Glutamatergic neuron (in vitro differentiated cells): Measurements from ENCODE around the gene CKB. TPM values are rescaled to one million over a fixed set of nuclear protein-coding genes. Genes with fewer than 3 reads are reported as not detected.
A peak's percentile ranks its signal among the peaks of the same experiment; 100 is the strongest.

Source experiments
- DNase-seq: peaks from one replicate; pipeline ENCODE4 v3.0.0; 2022
- H3K27ac Mint-ChIP-seq: one replicate; pipeline ENCODE4 v1.8.0; 2020; ENCODE audit warnings: mild to moderate bottlenecking, mixed read lengths, inconsistent platforms; ENCODE audit not compliant: unreplicated experiment
- H3K27me3 Mint-ChIP-seq: one replicate; pipeline ENCODE4 v1.8.0; 2020; ENCODE audit warnings: mild to moderate bottlenecking, moderate library complexity, mixed read lengths, inconsistent platforms; ENCODE audit not compliant: unreplicated experiment
- H3K36me3 Mint-ChIP-seq: one replicate; pipeline ENCODE4 v1.8.0; 2020; ENCODE audit warnings: mild to moderate bottlenecking, mixed read lengths, inconsistent platforms; ENCODE audit not compliant: unreplicated experiment
- H3K4me1 Mint-ChIP-seq: one replicate; pipeline ENCODE4 v1.8.0; 2020; ENCODE audit warnings: mild to moderate bottlenecking, low read depth, mixed read lengths, inconsistent platforms; ENCODE audit not compliant: unreplicated experiment
- H3K4me3 Mint-ChIP-seq: one replicate; pipeline ENCODE4 v1.8.0; 2020; ENCODE audit warnings: mild to moderate bottlenecking, mixed read lengths, inconsistent platforms; ENCODE audit not compliant: unreplicated experiment
- H3K9me3 Mint-ChIP-seq: one replicate; pipeline ENCODE4 v1.8.0; 2020; ENCODE audit warnings: mild to moderate bottlenecking, moderate library complexity, mixed read lengths, inconsistent platforms; ENCODE audit not compliant: unreplicated experiment
- total RNA-seq: library from RNA; stranded (reverse); fragmentation: NEBNext Ultra II Directional; extraction: Animal tissue kit (Norgen Biotek cat#: 25700); gene quantifications from one replicate; pipeline ENCODE4 v1.2.1, GENCODE V29; 2021; ENCODE audit not compliant: unreplicated experiment
- TF ChIP-seq, protein P1 (sequence below): fragments of 200-600 bp; sonication (generic); IDR thresholded peaks from one replicate; pipeline ENCODE4 v1.5.0; 2021; ENCODE audit not compliant: partially characterized antibody, unreplicated experiment

Gene CKB
- total RNA-seq, 1 donor from 2014 or later: 2,561 TPM

DNA sequence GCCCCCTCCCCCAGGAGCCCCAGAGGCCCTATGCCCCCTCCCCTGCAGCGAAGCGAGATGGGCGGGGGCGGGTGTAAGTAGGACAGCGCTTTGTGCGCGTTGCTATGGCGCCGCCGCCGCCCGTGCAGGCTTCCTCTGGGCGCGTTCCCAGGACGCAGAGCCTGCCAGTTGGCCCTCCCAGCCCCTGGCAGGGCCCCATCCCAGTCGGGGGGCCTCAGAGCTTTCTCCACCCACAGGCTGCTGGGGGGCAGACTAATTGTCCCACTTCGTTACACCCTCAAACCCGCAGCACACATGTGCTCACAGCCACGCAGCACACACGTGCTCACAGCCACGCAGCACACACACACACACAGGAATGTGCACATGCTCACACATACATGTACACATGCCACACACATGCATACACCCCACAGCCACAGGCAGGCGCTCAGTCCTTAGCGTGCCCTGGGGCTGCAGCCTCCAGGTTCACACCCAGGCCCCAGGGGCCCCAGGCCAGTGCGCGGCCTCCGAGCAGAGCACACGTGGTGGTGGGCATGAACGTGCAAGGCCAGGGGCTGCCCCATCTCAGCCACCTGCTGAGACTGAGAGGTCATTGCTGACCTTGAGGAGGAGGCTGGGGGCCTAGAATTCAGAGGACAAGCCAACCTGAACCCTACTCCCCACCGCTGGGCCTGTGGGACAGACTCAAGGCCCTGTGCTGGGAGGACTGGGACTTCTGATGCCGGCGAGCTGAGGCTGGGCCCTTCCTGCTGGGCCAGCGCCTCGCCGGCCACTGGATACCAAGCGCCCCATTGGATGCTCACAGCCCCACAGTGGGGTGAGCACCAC is 22.0 kb upstream of the CKB start:
- Mint-ChIP-seq H3K4me1 (peaks cover 14% of the 10 kb centered on the region), H3K9me3 (peaks cover 3% of the 10 kb centered on the region), H3K27ac (peak overlapping the region; percentile 84), H3K36me3 (no peaks in the 10 kb centered on the region), H3K4me3 (peak overlapping the region; percentile 38), H3K27me3 (peaks cover 16% of the 10 kb centered on the region)
- TF ChIP-seq, protein P1, sequence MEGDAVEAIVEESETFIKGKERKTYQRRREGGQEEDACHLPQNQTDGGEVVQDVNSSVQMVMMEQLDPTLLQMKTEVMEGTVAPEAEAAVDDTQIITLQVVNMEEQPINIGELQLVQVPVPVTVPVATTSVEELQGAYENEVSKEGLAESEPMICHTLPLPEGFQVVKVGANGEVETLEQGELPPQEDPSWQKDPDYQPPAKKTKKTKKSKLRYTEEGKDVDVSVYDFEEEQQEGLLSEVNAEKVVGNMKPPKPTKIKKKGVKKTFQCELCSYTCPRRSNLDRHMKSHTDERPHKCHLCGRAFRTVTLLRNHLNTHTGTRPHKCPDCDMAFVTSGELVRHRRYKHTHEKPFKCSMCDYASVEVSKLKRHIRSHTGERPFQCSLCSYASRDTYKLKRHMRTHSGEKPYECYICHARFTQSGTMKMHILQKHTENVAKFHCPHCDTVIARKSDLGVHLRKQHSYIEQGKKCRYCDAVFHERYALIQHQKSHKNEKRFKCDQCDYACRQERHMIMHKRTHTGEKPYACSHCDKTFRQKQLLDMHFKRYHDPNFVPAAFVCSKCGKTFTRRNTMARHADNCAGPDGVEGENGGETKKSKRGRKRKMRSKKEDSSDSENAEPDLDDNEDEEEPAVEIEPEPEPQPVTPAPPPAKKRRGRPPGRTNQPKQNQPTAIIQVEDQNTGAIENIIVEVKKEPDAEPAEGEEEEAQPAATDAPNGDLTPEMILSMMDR: no peak
- DNase-seq: no peak

DNA sequence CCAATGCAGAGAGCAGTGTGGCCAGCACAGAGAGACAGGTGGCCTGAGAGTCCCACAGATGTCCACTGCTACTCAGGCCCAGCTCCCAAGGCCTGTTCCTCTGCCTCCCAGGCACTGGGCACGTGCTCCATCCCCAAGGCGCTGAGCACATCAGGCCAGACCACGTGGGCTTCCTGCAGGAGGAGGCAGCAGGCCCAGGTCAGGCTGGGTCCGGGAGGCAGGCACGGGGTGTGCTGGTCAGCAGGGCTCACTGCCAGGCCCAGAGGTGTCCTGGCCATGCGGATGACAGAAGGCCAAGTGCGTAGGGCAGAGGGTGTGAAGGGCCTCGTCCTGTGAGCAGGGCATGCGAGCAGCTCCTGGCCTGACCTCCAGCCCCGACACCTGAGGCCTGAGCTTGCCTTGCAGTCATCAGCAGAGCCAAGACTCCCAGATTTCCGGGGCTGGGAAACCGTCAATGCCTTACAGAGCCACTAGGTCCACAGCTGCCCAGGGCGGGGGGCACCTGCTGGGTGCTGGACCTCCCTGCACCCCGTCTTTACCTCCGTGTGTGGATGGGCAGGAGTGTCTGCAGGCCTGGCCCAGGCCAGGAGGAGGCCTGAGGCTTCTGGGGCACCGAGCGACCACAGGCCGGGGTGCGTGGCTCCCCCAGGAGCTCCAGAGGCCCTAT is 21.2 kb upstream of the CKB start:
- Mint-ChIP-seq H3K4me1 (peaks cover 14% of the 10 kb centered on the region), H3K9me3 (peaks cover 3% of the 10 kb centered on the region), H3K36me3 (no peaks in the 10 kb centered on the region), H3K27me3 (peaks cover 16% of the 10 kb centered on the region), H3K27ac (peak overlapping the region; percentile 88), H3K4me3 (no peak overlapping the region)
- DNase-seq: peak; percentile 69
- TF ChIP-seq, protein P1: no peak

DNA sequence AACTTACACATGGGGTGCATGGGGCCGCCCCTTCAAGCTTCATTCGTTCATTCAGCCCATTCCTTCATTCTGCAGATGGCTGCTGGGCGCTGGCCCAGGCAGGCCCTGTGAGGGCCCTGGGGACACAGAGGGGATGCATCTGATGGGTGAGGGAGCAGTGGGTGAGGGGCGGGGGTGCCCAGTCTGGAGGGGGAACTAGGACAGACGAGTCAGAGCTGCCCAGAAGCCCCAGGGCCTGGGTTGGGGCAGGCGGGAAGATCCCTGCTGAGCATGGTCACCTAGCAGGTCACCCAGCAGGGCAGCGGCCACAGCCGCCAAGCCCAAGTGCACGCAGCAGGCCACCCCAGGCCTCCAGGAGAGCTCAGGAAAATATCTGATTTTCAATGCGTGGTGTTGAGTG is 20.5 kb upstream of the CKB start:
- Mint-ChIP-seq H3K4me1 (peaks cover 14% of the 10 kb centered on the region), H3K9me3 (peaks cover 3% of the 10 kb centered on the region), H3K27ac (peak overlapping the region; percentile 88), H3K27me3 (peaks cover 16% of the 10 kb centered on the region), H3K36me3 (no peaks in the 10 kb centered on the region), H3K4me3 (no peak overlapping the region)
- no peak for DNase-seq
- TF ChIP-seq, protein P1: no peak

DNA sequence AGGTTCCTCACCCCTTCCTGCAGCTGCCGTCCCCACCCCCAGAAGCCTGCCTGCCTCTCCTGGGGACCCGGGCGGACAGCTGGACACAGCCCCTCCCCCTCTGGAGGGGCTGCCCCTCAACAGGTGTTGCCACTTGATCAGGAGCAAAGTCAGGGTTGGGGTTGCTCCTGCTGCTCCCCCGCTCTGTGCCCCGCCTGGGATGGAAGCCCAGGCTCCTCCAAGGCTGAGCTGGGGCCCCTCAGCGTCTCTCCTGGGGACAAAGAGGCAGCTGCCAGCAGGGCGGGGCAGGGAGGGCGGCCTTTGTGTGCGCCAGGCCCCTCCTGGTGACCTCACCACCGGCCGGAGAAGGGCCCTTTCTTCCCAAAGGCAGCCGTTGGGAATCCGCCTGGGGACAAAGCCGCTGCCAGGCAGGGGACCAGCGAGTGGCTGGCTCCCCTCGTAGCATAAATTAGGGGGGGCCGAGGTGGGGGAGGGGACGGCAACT is 20.0 kb upstream of the CKB start:
- no peaks in the 10 kb centered on the region for H3K36me3 Mint-ChIP-seq
- TF ChIP-seq, protein P1: no peak
- peaks cover 14% of the 10 kb centered on the region for H3K27me3 Mint-ChIP-seq
- DNase-seq: peak; percentile 94
- peaks cover 2% of the 10 kb centered on the region for H3K9me3 Mint-ChIP-seq
- H3K4me1 Mint-ChIP-seq: peaks cover 14% of the 10 kb centered on the region
- H3K4me3 Mint-ChIP-seq: no peak overlapping the region
- peak overlapping the region; percentile 88 for H3K27ac Mint-ChIP-seq
